Natural killer cell treated with Interleukin-12 subunit alpha and Interleukin-12 subunit beta and Interleukin-15 and Interleukin-18, amount 100 ng/mL, for 72 hours (primary cell): ENCODE results near the gene EHD1. TPM values are rescaled to one million over a fixed set of nuclear protein-coding genes. Genes with fewer than 3 reads are reported as not detected.
A peak's percentile ranks its signal among the peaks of the same experiment; 100 is the strongest.

ENCODE experiments used
- ATAC-seq, 2 donors: fragments of 150-1000 bp; cut with Tn5 transposase in 1 of 2; sonication (Bioruptor Pico), chemical (Tn5 transposase) in 1 of 2; 2 replicates each; pipeline ENCODE4 v1.10.0; 2021
- DNase-seq: peaks from one replicate; pipeline ENCODE4 v3.0.0; 2022; ENCODE audit warnings: low spot score
- H3K27ac Mint-ChIP-seq, 2 donors: 1 replicate in 1 of 2; 2 replicates in 1 of 2; pipeline ENCODE4 v1.8.0; 2022; ENCODE audit warnings: mixed read lengths in 2 of 2, mild to moderate bottlenecking in 1 of 2, moderate library complexity in 1 of 2
- H3K27me3 Mint-ChIP-seq, 2 donors: 1 replicate in 1 of 2; 2 replicates in 1 of 2; pipeline ENCODE4 v1.8.0; 2022; ENCODE audit warnings: mixed read lengths in 2 of 2
- H3K36me3 Mint-ChIP-seq: one replicate; pipeline ENCODE4 v1.8.0; 2022; ENCODE audit warnings: mixed read lengths
- H3K4me1 Mint-ChIP-seq, 2 donors: 1 replicate in 1 of 2; 2 replicates in 1 of 2; pipeline ENCODE4 v1.8.0; 2022; ENCODE audit warnings: low read depth in 2 of 2, mixed read lengths in 2 of 2, mild to moderate bottlenecking in 1 of 2
- H3K4me3 Mint-ChIP-seq: one replicate; pipeline ENCODE4 v1.8.0; 2022; ENCODE audit warnings: mixed read lengths
- H3K9me3 Mint-ChIP-seq: 2 replicates; pipeline ENCODE4 v1.8.0; 2022; ENCODE audit warnings: mixed read lengths
- total RNA-seq, 2 donors: library from RNA; stranded (reverse); gene quantifications; one replicate each; pipeline ENCODE4 v1.2.3, GENCODE V29; 2022

The EHD1 gene
- 100 to 1,000 TPM; 202 to 235 TPM for total RNA-seq

- Mint-ChIP-seq H3K27ac (peak within 1 kb of the TSS; percentile 97 to 99), H3K4me3 (peak within 1 kb of the TSS; percentile 99), H3K4me1 (peaks cover 59 to 65% of the 10 kb centered on the region in 2 donors), H3K27me3 (no peaks in the 10 kb centered on the region), H3K36me3 (peaks cover 4% of the 10 kb centered on the region), H3K9me3 (no peaks in the 10 kb centered on the region)
- DNase-seq (peak; percentile 100), ATAC-seq (peak; percentile 93)
Measured at GRCh38 chr11:64878494-64879243, at the start of gene EHD1. Gene EHD1, minus strand, starts transcription at chr11:64878621. Its CDS starts 157 bp downstream, at chr11:64878464.

GRCh38 chr11:64926689-64927088 is 48.3 kb upstream of the EHD1 start:
- no peaks in the 10 kb centered on the region for H3K27me3 Mint-ChIP-seq
- DNase-seq (no peak), ATAC-seq (no peak)
- no peak overlapping the region for H3K27ac Mint-ChIP-seq
- peak overlapping the region; percentile 36 for H3K4me3 Mint-ChIP-seq
- no peaks in the 10 kb centered on the region for H3K36me3 Mint-ChIP-seq
- peaks cover 12 to 13% of the 10 kb centered on the region in 2 donors for H3K4me1 Mint-ChIP-seq
- H3K9me3 Mint-ChIP-seq, result no peaks in the 10 kb centered on the region

GRCh38 chr11:64925536-64926436 is 47.4 kb upstream of the EHD1 start:
- ATAC-seq, result no peak
- H3K9me3 Mint-ChIP-seq, result no peaks in the 10 kb centered on the region
- peak overlapping the region in 1 of 2 donors; percentile 99 for H3K27ac Mint-ChIP-seq
- no peaks in the 10 kb centered on the region for H3K27me3 Mint-ChIP-seq
- H3K36me3 Mint-ChIP-seq, result no peaks in the 10 kb centered on the region
- peaks cover 12 to 13% of the 10 kb centered on the region in 2 donors for H3K4me1 Mint-ChIP-seq
- no peak for DNase-seq
- H3K4me3 Mint-ChIP-seq, result peak overlapping the region; percentile 94

- H3K4me1 Mint-ChIP-seq, result peaks cover 12 to 13% of the 10 kb centered on the region in 2 donors
- H3K27me3 Mint-ChIP-seq, result no peaks in the 10 kb centered on the region
- ATAC-seq (peak in 1 of 2 donors; percentile 25), DNase-seq (no peak)
- H3K27ac Mint-ChIP-seq, result peak overlapping the region; percentile 95 to 99
- no peaks in the 10 kb centered on the region for H3K36me3 Mint-ChIP-seq
- H3K4me3 Mint-ChIP-seq, result peak overlapping the region; percentile 94
- H3K9me3 Mint-ChIP-seq, result no peaks in the 10 kb centered on the region
Measured at GRCh38 chr11:64924910-64925284, 46.5 kb upstream of the EHD1 start.

- no peaks in the 10 kb centered on the region for H3K36me3 Mint-ChIP-seq
- peak within 1 kb of the TSS; percentile 95 to 99 for H3K27ac Mint-ChIP-seq
- H3K4me3 Mint-ChIP-seq, result peak within 1 kb of the TSS; percentile 94
- DNase-seq, result peak; percentile 95
- no peaks in the 10 kb centered on the region for H3K9me3 Mint-ChIP-seq
- H3K4me1 Mint-ChIP-seq, result peaks cover 12 to 13% of the 10 kb centered on the region in 2 donors
- H3K27me3 Mint-ChIP-seq, result no peaks in the 10 kb centered on the region
- ATAC-seq, result peak; percentile 96
Measured at GRCh38 chr11:64923944-64924909, 45.8 kb upstream of the EHD1 start, which contains the start of gene PPP2R5B. Gene PPP2R5B, plus strand, starts transcription at chr11:64924689. Its CDS starts 1,046 bp downstream, at chr11:64925735.

GRCh38 chr11:64923151-64923661 is 44.8 kb upstream of the EHD1 start:
- H3K9me3 Mint-ChIP-seq, result no peaks in the 10 kb centered on the region
- peaks cover 12 to 13% of the 10 kb centered on the region in 2 donors for H3K4me1 Mint-ChIP-seq
- no peak for DNase-seq
- H3K4me3 Mint-ChIP-seq, result no peak overlapping the region
- ATAC-seq, result no peak
- H3K27me3 Mint-ChIP-seq, result no peaks in the 10 kb centered on the region
- H3K27ac Mint-ChIP-seq, result peak overlapping the region; percentile 60 to 95
- H3K36me3 Mint-ChIP-seq, result no peaks in the 10 kb centered on the region

GRCh38 chr11:64921384-64921783 is 43.0 kb upstream of the EHD1 start:
- DNase-seq (no peak), ATAC-seq (no peak)
- H3K4me1 Mint-ChIP-seq, result peaks cover 20 to 23% of the 10 kb centered on the region in 2 donors
- no peaks in the 10 kb centered on the region for H3K27me3 Mint-ChIP-seq
- H3K4me3 Mint-ChIP-seq, result no peak overlapping the region
- H3K27ac Mint-ChIP-seq, result no peak overlapping the region
- H3K9me3 Mint-ChIP-seq, result no peaks in the 10 kb centered on the region
- H3K36me3 Mint-ChIP-seq, result no peaks in the 10 kb centered on the region

GRCh38 chr11:64920124-64920523 is 41.7 kb upstream of the EHD1 start:
- H3K36me3 Mint-ChIP-seq, result no peaks in the 10 kb centered on the region
- H3K9me3 Mint-ChIP-seq, result no peaks in the 10 kb centered on the region
- H3K4me1 Mint-ChIP-seq, result peaks cover 26 to 27% of the 10 kb centered on the region in 2 donors
- H3K4me3 Mint-ChIP-seq, result no peak overlapping the region
- DNase-seq, result no peak
- no peaks in the 10 kb centered on the region for H3K27me3 Mint-ChIP-seq
- H3K27ac Mint-ChIP-seq, result no peak overlapping the region
- no peak for ATAC-seq

GRCh38 chr11:64919627-64920026 is 41.2 kb upstream of the EHD1 start:
- no peak overlapping the region for H3K27ac Mint-ChIP-seq
- no peaks in the 10 kb centered on the region for H3K9me3 Mint-ChIP-seq
- no peaks in the 10 kb centered on the region for H3K27me3 Mint-ChIP-seq
- H3K36me3 Mint-ChIP-seq, result no peaks in the 10 kb centered on the region
- peaks cover 27% of the 10 kb centered on the region in 2 donors for H3K4me1 Mint-ChIP-seq
- DNase-seq (no peak), ATAC-seq (no peak)
- no peak overlapping the region for H3K4me3 Mint-ChIP-seq

GRCh38 chr11:64918017-64918416 is 39.6 kb upstream of the EHD1 start:
- Mint-ChIP-seq H3K4me1 (peaks cover 19 to 23% of the 10 kb centered on the region in 2 donors), H3K27ac (peak overlapping the region; percentile 83 to 97), H3K4me3 (peak overlapping the region; percentile 86), H3K27me3 (no peaks in the 10 kb centered on the region), H3K36me3 (no peaks in the 10 kb centered on the region), H3K9me3 (no peaks in the 10 kb centered on the region)
- DNase-seq, result no peak
- no peak for ATAC-seq

GRCh38 chr11:64917663-64917995 is 39.2 kb upstream of the EHD1 start:
- Mint-ChIP-seq H3K27ac (peak overlapping the region; percentile 83 to 97), H3K4me3 (peak overlapping the region; percentile 86), H3K27me3 (no peaks in the 10 kb centered on the region), H3K9me3 (no peaks in the 10 kb centered on the region), H3K4me1 (peaks cover 19 to 23% of the 10 kb centered on the region in 2 donors), H3K36me3 (no peaks in the 10 kb centered on the region)
- ATAC-seq (no peak), DNase-seq (no peak)

GRCh38 chr11:64916775-64917662 is 38.6 kb upstream of the EHD1 start, which contains the start of gene ATG2A:
Gene ATG2A, minus strand, starts transcription at chr11:64917209. Its CDS starts 74 bp downstream, at chr11:64917135.
- Mint-ChIP-seq H3K27ac (peak within 1 kb of the TSS; percentile 83 to 97), H3K9me3 (no peaks in the 10 kb centered on the region), H3K4me3 (peak within 1 kb of the TSS; percentile 86), H3K4me1 (peaks cover 19 to 23% of the 10 kb centered on the region in 2 donors), H3K36me3 (no peaks in the 10 kb centered on the region), H3K27me3 (no peaks in the 10 kb centered on the region)
- DNase-seq (peak; percentile 99), ATAC-seq (peak; percentile 98 to 99)
